ENCODE data around the gene BORCS6.

DNA sequence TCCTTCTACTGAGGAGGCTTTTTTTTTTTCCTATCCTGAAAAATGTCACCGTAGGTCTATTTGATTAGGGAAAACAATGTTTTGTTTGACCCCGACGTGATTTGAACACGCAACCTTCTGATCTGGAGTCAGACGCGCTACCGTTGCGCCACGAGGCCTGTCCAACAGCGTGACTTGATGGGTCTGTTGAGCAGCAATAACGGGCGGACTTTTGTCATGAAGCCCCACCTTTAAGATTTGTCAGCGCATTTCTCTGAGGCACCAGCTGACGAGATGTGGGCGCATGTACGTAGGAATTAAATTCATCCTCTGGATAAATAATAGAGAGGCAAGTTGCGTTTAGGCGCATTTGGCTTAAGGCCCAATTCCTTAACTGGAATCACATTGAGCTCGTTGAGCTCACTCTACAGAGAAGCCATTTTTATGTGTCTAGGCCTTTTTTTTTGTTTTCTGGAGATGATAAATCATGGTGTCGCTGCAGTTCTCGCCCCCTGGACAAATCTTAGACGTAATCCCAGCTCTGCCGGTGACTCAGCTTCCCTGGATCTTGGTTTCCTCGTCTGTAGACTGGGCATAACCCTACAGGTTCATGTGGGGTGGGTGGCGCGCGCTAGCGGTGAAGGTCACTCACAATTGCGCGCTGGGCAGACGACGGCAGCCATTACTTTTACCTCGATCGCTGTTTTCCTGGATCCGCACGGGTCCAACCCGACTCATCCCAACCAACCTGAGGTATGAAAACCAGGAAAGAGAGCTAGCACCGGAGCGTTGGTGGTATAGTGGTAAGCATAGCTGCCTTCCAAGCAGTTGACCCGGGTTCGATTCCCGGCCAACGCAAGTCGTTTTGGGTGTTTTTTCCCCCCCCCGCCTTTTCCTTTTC, 31.0 kb upstream of the BORCS6 start:
- TF ChIP-seq, protein P1, sequence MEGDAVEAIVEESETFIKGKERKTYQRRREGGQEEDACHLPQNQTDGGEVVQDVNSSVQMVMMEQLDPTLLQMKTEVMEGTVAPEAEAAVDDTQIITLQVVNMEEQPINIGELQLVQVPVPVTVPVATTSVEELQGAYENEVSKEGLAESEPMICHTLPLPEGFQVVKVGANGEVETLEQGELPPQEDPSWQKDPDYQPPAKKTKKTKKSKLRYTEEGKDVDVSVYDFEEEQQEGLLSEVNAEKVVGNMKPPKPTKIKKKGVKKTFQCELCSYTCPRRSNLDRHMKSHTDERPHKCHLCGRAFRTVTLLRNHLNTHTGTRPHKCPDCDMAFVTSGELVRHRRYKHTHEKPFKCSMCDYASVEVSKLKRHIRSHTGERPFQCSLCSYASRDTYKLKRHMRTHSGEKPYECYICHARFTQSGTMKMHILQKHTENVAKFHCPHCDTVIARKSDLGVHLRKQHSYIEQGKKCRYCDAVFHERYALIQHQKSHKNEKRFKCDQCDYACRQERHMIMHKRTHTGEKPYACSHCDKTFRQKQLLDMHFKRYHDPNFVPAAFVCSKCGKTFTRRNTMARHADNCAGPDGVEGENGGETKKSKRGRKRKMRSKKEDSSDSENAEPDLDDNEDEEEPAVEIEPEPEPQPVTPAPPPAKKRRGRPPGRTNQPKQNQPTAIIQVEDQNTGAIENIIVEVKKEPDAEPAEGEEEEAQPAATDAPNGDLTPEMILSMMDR (IDR thresholded peaks at IDR 0.05; ENCODE audit: low read depth, low read length, missing input control): peak; percentile 4
- TF ChIP-seq RAD21 (IDR thresholded peaks at IDR 0.05) (peak in 1 of 2 donors; percentile 26), EGR1 (IDR thresholded peaks at IDR 0.05; ENCODE audit: low read depth in 2 of 2) (no peak), TAF1 (conservative IDR thresholded peaks at IDR 0.05) (peak; percentile 48), GABPA (IDR thresholded peaks at IDR 0.05 in 1 of 2, conservative IDR thresholded peaks at IDR 0.05 in 1 of 2) (no peak), HNF4A (conservative IDR thresholded peaks at IDR 0.05) (peak in 1 of 2 donors; percentile 26), SP1 (IDR thresholded peaks at IDR 0.05) (peak; percentile 32), YY1 (IDR thresholded peaks at IDR 0.05) (peak; percentile 98), RXRA (IDR thresholded peaks at IDR 0.05) (peak in 1 of 2 donors; percentile 8)
- TF ChIP-seq, protein P2, sequence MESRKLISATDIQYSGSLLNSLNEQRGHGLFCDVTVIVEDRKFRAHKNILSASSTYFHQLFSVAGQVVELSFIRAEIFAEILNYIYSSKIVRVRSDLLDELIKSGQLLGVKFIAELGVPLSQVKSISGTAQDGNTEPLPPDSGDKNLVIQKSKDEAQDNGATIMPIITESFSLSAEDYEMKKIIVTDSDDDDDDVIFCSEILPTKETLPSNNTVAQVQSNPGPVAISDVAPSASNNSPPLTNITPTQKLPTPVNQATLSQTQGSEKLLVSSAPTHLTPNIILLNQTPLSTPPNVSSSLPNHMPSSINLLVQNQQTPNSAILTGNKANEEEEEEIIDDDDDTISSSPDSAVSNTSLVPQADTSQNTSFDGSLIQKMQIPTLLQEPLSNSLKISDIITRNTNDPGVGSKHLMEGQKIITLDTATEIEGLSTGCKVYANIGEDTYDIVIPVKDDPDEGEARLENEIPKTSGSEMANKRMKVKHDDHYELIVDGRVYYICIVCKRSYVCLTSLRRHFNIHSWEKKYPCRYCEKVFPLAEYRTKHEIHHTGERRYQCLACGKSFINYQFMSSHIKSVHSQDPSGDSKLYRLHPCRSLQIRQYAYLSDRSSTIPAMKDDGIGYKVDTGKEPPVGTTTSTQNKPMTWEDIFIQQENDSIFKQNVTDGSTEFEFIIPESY (IDR thresholded peaks at IDR 0.05): peak; percentile 18
- TF ChIP-seq, protein P3, sequence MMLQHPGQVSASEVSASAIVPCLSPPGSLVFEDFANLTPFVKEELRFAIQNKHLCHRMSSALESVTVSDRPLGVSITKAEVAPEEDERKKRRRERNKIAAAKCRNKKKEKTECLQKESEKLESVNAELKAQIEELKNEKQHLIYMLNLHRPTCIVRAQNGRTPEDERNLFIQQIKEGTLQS (IDR thresholded peaks at IDR 0.05): peak; percentile 100
- TF ChIP-seq, protein P4, sequence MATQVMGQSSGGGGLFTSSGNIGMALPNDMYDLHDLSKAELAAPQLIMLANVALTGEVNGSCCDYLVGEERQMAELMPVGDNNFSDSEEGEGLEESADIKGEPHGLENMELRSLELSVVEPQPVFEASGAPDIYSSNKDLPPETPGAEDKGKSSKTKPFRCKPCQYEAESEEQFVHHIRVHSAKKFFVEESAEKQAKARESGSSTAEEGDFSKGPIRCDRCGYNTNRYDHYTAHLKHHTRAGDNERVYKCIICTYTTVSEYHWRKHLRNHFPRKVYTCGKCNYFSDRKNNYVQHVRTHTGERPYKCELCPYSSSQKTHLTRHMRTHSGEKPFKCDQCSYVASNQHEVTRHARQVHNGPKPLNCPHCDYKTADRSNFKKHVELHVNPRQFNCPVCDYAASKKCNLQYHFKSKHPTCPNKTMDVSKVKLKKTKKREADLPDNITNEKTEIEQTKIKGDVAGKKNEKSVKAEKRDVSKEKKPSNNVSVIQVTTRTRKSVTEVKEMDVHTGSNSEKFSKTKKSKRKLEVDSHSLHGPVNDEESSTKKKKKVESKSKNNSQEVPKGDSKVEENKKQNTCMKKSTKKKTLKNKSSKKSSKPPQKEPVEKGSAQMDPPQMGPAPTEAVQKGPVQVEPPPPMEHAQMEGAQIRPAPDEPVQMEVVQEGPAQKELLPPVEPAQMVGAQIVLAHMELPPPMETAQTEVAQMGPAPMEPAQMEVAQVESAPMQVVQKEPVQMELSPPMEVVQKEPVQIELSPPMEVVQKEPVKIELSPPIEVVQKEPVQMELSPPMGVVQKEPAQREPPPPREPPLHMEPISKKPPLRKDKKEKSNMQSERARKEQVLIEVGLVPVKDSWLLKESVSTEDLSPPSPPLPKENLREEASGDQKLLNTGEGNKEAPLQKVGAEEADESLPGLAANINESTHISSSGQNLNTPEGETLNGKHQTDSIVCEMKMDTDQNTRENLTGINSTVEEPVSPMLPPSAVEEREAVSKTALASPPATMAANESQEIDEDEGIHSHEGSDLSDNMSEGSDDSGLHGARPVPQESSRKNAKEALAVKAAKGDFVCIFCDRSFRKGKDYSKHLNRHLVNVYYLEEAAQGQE (IDR thresholded peaks at IDR 0.05): no peak
- TF ChIP-seq, protein P5, sequence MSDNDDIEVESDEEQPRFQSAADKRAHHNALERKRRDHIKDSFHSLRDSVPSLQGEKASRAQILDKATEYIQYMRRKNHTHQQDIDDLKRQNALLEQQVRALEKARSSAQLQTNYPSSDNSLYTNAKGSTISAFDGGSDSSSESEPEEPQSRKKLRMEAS (IDR thresholded peaks at IDR 0.05): peak; percentile 68

Data from liver (tissue), 3 donors.